Measurements from ENCODE around the gene TBPL2.

DNA sequence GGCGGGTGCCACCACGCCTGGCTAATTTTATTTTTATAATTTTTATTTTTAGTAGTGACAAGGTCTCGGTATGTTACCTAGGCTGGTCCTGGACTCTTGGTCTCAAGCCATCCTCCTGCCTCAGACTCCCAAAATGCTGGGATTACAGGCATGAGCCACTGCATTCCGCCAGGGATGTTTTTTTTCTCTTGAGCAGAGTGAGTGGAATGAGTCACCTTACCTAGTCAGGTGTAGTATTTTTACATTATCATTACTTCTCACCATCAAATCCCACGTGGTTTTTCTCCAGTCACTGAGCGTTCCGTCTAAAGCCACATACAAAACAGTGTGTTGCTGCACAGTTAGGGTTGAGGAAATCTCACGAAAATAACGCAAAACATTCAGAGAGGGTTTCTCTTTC, 870 bp upstream of the TBPL2 start:
- TF ChIP-seq, protein P1, sequence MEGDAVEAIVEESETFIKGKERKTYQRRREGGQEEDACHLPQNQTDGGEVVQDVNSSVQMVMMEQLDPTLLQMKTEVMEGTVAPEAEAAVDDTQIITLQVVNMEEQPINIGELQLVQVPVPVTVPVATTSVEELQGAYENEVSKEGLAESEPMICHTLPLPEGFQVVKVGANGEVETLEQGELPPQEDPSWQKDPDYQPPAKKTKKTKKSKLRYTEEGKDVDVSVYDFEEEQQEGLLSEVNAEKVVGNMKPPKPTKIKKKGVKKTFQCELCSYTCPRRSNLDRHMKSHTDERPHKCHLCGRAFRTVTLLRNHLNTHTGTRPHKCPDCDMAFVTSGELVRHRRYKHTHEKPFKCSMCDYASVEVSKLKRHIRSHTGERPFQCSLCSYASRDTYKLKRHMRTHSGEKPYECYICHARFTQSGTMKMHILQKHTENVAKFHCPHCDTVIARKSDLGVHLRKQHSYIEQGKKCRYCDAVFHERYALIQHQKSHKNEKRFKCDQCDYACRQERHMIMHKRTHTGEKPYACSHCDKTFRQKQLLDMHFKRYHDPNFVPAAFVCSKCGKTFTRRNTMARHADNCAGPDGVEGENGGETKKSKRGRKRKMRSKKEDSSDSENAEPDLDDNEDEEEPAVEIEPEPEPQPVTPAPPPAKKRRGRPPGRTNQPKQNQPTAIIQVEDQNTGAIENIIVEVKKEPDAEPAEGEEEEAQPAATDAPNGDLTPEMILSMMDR (IDR thresholded peaks at IDR 0.05) = no peak
- no peak for TF ChIP-seq POLR2A (IDR thresholded peaks at IDR 0.05)

Measured in right lobe of liver (tissue), 4 donors.